Right atrium auricular region (tissue), 2 donors: ENCODE measurements around the gene PGGHG. TPM values are rescaled to one million over a fixed set of nuclear protein-coding genes. Genes with fewer than 3 reads are reported as not detected.
"Not testable (repeated sequence)": the region's sequence is repeated elsewhere in the genome, so short reads cannot be mapped to it uniquely, and the experiment has no call there.

Experiments
- DNase-seq: peaks from one replicate; pipeline ENCODE4 v3.0.0-alpha.2; 2019; ENCODE audit warnings: low spot score
- H3K27ac ChIP-seq, 2 donors: fragments of 200-600 bp; sonication (generic); 1 replicate in 1 of 2; 2 replicates in 1 of 2; pipeline ENCODE4 v1.5.1; 2016 to 2019
- H3K27me3 ChIP-seq, 2 donors: fragments of 200-600 bp; sonication (generic); one replicate each; pipeline versions ENCODE4 v1.5.1 to v1.6.0; 2017 to 2019
- H3K36me3 ChIP-seq: fragments of 200-600 bp; sonication (generic); one replicate; pipeline ENCODE4 v1.5.1; 2016
- H3K4me1 ChIP-seq, 2 donors: fragments of 200-600 bp; sonication (generic); one replicate each; pipeline versions ENCODE4 v1.5.1 to v1.6.0; 2017 to 2019
- H3K4me3 ChIP-seq, 2 donors: fragments of 200-600 bp; sonication (generic); 1 replicate in 1 of 2; 2 replicates in 1 of 2; pipeline ENCODE4 v1.5.1; 2017 to 2019; ENCODE audit warnings: mild to moderate bottlenecking in 1 of 2, moderate library complexity in 1 of 2
- H3K9me3 ChIP-seq, 2 donors: fragments of 200-600 bp; sonication (generic); one replicate each; pipeline ENCODE4 v1.5.1; 2019
- CTCF ChIP-seq, 2 donors: fragments of 200-600 bp; sonication (generic); IDR thresholded peaks; one replicate each; pipeline ENCODE4 v1.5.1; 2019; ENCODE audit warnings: antibody characterized with exemption in 2 of 2
- total RNA-seq, 2 donors: library from RNA; depleted of rRNA; stranded (reverse); fragments of >200 nt; gene quantifications; one replicate each; pipeline ENCODE4 v1.1.0, GENCODE V29; 2016

PGGHG gene
- total RNA-seq, 2 donors from 2014 or later: 4.9 to 9.4 TPM

DNA sequence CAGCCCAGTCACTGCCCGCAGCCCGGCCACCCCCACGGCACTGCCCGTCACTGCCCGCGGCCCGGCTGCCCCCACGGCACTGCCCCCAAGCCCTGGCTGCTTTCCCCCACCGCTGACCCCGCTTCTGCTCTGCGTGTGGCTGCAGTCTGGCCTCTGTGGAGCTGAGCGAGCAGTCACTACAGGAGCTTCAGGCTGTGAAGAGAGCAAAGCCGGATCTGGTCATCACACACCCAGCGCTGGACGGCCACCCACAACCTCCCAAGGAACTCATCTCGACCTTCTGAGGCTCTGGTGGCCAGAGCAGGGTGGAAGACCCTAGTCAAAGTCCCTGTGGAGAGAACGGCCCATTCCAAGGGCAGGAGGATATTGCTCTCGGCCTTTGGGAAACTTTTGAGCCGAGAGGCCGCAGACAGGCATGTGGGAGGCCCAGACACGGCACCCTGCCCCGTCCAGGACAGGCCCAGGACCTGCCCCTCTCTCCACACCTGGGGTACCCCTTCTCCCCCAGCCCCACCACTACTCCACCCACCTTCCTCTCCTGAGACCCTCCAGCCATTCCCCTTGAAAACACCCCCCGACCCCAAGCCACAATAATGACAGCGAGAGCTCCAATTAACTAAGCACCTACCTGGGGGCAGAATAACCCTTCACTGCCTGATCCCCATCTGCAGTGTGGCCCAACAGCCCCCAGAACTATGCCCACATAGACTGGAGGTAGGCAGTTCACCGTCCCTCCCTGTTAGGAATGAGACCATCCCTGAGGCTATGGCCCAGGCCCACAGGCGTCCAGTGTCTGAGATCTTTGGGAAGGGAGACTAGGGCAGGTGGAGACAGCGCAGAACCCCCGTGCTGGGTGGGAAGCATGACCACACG lies 3.7 kb upstream of the PGGHG start:
- no peak for DNase-seq

GRCh38 chr11:285894-286220 lies 3.1 kb upstream of the PGGHG start:
- Histone ChIP-seq H3K27ac (no peak overlapping the region), H3K9me3 (no peaks in the 10 kb centered on the region), H3K4me3 (no peak overlapping the region), H3K27me3 (peaks cover 15 to 19% of the 10 kb centered on the region in 2 donors), H3K36me3 (no peaks in the 10 kb centered on the region), H3K4me1 (peaks cover 0 to 23% of the 10 kb centered on the region in 2 donors)
- no peak for TF ChIP-seq CTCF (IDR thresholded peaks at IDR 0.05)
- DNase-seq: no peak

More for the DNA sequence above, 3.7 kb upstream of the PGGHG start:
- Histone ChIP-seq H3K4me1 (peaks cover 0 to 29% of the 10 kb centered on the region in 2 donors), H3K36me3 (no peaks in the 10 kb centered on the region), H3K27me3 (peaks cover 18 to 25% of the 10 kb centered on the region in 2 donors), H3K4me3 (no peak overlapping the region), H3K27ac (no peak overlapping the region), H3K9me3 (no peaks in the 10 kb centered on the region)
- TF ChIP-seq CTCF (IDR thresholded peaks at IDR 0.05): no peak

GRCh38 chr11:286977-287820 lies 1.7 kb upstream of the PGGHG start:
- DNase-seq, H3K36me3 ChIP-seq, H3K27me3 ChIP-seq, H3K9me3 ChIP-seq, H3K27ac ChIP-seq, H3K4me3 ChIP-seq: not testable (repeated sequence)
- H3K4me1 ChIP-seq: peaks cover 0 to 23% of the 10 kb centered on the region in 2 donors

GRCh38 chr11:287821-288477 lies 977 bp upstream of the PGGHG start:
- H3K27ac ChIP-seq: peak overlapping the region in 1 of 2 donors; percentile 68
- no peak for DNase-seq
- no peak for TF ChIP-seq CTCF (IDR thresholded peaks at IDR 0.05)

GRCh38 chr11:289398-289711 lies 429 bp downstream of the PGGHG start:
- no peak for TF ChIP-seq CTCF (IDR thresholded peaks at IDR 0.05)
- no peak for DNase-seq

More at GRCh38 chr11:287821-288477, 977 bp upstream of the PGGHG start:
- Histone ChIP-seq H3K36me3 (no peaks in the 10 kb centered on the region), H3K4me1 (peaks cover 0 to 23% of the 10 kb centered on the region in 2 donors), H3K27me3 (peaks cover 0 to under 1% of the 10 kb centered on the region in 2 donors), H3K4me3 (peak overlapping the region; percentile 62 to 79), H3K9me3 (no peaks in the 10 kb centered on the region)

More at GRCh38 chr11:289398-289711, 429 bp downstream of the PGGHG start:
- peak overlapping the region; percentile 62 to 79 for H3K4me3 ChIP-seq
- peak overlapping the region; percentile 60 to 65 for H3K27ac ChIP-seq
- H3K4me1 ChIP-seq: peaks cover 0 to 23% of the 10 kb centered on the region in 2 donors
- H3K36me3 ChIP-seq: no peaks in the 10 kb centered on the region
- no peaks in the 10 kb centered on the region for H3K9me3 ChIP-seq
- H3K27me3 ChIP-seq: no peaks in the 10 kb centered on the region
